HG03571 (cell line): ENCODE results near the gene RHD.
"Not testable (repeated sequence)": the region's sequence is repeated elsewhere in the genome, so short reads cannot be mapped to it uniquely, and the experiment has no call there.

Experiments used
- ATAC-seq: cut with Tn5 transposase; IDR thresholded peaks from one replicate; pipeline ENCODE4 v1.9.1; 2021; ENCODE audit not compliant: unreplicated experiment

The RHD gene

DNA sequence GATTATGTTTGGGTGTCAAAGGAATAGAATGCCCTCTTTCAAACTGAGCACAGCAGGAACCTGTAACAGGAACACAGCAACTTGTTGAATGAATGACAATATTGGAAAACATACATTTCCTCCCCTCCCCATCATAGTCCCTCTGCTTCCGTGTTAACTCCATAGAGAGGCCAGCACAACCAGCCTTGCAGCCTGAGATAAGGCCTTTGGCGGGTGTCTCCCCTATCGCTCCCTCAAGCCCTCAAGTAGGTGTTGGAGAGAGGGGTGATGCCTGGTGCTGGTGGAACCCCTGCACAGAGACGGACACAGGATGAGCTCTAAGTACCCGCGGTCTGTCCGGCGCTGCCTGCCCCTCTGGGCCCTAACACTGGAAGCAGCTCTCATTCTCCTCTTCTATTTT is at the start of gene RHD:
Gene RHD (plus strand): TSS at position 272 of the 400 bp plus-strand sequence. CDS start 39 bp downstream, at position 311.
- not testable (repeated sequence) for ATAC-seq

DNA sequence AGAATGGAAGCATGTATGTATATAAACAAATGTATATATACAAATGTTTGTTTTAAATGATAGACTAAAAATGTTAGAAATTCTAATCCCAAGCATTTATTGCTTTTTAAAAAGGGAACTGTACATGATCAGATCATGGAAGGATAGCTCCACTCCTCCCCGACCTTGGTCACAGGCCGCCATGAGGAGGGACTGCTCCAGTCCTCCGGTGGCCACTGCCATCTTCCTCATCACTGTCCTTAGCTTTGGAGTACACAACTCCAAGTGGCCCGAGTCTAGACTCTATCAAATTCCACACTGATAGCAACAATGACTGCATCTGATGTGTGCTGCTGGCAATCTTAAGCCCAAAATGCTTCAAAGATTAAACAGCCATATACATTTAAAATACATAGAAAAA is 49.7 kb upstream of the RHD start:
- ATAC-seq, result no peak

DNA sequence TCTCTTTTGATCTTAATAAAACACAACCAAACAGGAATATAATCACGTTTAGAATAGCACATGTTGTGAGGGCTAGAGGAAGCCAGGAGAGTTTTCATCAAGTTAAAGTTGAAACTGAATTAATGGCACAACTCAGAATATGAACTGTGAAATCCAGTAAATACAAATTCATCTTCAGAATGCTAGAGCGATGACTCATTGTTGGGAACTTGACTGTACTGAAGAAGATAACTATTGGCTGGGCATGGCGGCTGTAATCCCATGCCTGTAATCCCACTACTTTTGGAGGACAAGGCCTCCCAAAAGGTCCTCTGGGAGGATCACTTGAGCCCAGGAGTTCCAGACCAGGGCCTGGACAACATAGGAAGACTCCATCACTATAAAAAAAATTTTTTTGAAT is 48.8 kb upstream of the RHD start:
- ATAC-seq, result no peak

DNA sequence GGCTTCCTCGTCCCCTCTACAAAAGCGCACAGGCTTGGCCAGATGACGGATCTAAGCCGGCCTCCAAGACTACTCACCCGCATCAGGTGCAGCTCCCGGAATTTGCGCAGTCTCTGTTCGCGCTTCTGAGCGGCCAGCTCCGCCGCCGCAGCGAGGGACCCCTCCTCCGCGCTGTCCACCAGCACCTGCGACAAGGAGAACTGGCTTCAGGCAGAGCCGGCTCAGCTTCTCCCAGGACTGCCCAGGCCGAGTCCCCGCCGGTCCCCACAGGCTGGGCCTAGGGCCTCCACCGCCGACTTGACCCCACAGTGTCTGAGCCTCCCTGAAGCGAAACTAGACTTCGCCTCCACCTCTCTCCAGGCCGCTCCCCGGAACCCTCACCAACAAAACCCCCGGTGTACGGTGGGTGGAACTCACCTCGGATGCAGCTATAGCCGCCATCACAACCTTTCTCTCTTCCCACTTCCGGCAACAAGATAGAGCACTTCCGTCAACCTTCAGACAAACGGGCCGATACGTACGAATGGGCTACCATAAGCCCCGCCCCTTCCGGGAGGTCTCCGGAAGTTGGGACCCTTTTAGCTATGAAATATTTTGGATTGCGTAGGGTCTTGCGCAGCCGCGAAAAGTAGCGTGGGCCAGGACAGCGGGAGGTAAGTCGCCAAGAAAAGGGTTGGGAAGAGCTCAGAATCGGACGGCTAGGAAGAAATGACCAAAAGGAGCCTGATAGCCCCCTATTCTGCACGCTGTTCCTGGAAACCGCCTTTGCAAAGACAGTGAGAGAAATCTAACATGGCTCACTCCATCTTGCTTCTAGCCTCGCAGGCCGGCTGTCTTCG is 40.1 kb upstream of the RHD start, which contains the start of gene SYF2:
Gene SYF2 (minus strand): TSS at position 476 of the 839 bp plus-strand sequence. CDS start 35 bp downstream, at position 441.
- ATAC-seq, result peak; percentile 72

DNA sequence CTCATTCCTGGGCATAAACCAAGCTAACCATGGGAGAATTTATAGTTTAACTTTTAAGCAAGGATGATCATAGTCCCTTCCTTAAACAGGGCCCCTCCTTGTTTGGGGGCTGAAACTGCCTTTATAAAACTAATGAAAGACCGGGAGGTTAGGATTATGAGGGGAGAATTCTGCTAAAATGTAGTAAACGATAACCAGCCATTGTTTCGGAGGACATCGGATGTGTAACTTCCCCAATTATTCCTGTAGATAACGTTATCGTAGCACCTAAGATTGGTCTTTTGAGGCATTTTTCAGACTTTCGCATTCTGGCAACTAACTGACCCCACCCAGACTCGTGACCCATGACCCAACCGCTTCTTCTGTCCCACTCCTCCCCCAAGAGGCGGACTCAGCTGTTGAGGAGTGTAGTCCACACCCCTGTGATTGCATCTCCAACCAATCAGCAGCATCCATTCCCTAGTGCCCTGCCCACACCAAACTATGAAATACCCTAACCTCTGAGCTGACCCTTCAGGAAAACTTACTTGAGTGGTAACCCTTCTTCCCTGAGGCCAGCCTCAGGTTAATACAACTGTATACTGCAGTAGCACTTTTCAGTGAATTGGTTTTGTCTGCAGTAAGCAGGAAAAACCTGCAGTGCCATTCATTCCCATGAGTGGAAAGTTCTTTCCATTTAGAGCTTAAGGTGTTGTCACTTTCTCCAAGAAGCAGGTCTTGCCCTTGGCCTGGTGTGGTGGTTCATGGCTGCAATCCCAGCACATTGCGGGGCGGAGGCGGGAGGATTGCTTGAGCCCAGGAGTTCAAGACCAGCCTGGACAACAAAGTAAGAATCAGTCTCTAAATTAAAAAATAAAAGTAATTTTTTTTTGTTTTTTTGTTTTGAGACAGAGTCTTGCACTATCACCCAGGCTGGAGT is 39.2 kb upstream of the RHD start:
- peak; percentile 50 for ATAC-seq

DNA sequence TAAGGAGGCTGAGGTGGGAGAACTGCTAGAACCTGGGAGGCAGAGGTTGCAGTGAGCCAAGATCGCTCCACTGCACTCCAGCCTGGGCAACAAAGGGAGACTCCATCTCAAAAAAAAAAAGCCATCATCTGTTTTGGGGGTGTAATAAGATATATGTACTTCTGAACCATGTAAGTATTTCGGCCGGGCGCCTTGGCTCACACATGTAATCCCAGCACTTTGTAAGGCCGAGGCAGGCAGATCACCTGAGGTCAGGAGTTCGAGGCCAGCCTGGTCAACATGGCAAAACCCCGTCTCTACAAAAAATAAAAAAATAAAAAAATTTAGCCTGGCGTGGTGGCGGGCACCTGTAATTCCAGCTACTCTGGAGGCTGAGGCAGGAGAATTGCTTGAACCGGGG is 36.9 kb upstream of the RHD start:
- not testable (repeated sequence) for ATAC-seq

DNA sequence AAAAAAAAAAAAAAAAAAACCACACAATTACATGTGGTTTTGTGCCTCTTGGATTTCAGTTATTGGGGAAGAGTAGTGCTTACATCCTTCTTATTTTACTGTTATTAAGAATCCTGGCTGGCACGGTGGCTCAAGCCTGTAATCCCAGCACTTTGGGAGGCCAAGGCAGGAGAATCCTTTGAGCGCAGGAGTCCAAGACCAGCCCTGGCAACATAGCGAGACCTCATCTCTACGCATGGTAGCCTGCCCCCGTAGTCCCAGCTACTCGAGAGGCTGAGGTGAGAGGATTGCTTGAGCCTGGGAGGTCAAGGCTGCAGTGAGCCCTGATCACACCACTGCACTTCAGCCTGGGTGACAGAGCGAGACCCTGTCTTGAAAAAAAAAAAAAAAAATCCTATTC is 36.0 kb upstream of the RHD start:
- ATAC-seq, result not testable (repeated sequence)

DNA sequence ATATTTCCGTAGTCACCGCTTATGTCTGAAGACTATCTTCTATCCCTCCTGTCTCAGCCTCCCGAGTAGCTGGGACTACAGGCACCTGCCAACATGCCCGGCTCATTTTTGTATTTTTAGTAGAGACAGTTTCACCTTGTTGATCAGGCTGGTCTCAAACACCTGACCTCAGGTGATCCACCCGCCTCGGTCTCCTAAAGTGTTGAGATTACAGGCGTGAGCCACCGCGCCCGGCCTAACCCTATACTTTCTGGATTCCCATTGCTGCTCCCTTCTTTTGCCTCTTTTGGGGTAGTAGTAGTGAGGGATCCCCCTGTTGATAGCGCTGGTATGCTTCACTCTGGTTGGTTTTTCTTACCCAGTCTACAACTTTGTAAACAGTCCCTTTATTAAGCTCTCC is 34.3 kb upstream of the RHD start:
- ATAC-seq, result no peak

DNA sequence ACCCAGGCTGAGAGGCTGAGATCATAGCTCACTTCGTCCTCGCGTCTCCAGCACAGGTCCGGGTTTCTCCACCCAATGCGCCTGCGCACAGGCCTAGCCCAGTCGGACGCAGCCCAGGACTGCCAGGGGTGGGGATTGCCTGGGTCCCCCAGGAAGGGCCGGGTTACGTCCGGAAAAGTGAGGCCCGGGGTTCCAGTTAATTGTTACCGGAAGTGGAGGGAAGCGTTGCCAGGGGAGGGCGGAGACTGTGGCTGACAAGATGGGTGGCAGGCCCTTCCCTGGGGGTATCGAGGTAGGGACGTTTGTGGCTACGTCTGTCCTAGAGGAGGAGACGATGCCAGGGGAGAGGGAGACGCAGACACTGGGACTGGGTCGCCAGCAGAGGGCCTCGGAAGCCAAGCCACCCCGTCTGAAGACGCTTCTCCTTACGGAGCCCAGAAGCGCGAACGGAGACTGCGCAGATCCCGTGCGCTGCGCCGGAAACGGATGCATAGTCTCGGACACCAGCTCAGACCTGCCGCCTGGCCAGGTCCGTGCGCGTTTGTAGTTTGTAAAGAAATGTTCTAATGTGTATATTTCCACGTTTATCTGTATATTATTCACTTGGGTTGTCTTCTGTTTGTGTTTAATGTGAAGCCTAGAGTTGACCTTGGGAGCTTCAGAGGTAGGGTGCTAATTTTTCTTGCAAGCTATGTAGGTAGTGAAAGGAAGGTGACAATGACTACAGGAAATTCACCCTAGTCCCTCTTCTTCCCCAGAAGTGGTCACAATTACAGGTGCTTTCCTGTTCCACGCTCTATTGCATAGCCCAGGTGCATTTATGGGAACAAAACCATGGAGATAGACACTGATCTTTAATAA is 32.4 kb upstream of the RHD start:
- ATAC-seq, result peak; percentile 56

DNA sequence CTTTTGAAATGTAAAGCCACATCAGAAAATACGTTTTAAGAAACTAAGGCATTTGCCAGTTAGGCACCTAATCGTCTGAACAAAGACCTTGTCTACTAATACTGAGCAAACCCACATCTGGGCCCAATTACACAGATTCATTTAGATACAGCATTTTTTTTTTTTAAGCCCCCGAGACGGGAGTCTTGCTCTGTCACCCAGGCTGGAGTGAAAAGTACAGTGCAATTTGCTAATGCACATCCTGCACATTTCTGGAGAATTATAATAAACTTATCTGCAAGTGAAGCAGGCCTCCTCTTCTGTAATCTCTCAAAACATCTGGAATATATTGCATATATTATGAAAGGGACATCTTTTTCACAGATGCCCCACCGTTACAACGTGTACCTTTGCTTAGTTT is 28.4 kb upstream of the RHD start:
- no peak for ATAC-seq

DNA sequence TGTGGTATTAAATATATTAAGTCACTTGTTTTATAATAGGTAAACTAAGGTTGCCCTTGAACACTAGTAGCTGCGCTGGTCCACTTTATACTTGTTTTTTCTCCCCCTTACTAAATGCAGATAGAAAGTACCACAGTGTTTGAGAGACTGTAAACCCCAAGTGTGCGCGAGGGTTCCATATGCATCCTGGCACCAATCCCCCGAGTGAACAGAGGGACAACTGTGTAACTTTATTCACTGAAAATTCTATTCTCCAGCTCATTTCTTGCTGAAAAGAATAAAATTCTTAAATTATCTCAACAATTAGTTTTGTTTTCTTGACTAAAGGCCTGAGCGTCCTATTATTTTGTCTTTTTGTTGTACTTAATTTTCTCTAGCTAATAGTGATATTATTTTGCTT is 26.9 kb upstream of the RHD start:
- ATAC-seq, result no peak

DNA sequence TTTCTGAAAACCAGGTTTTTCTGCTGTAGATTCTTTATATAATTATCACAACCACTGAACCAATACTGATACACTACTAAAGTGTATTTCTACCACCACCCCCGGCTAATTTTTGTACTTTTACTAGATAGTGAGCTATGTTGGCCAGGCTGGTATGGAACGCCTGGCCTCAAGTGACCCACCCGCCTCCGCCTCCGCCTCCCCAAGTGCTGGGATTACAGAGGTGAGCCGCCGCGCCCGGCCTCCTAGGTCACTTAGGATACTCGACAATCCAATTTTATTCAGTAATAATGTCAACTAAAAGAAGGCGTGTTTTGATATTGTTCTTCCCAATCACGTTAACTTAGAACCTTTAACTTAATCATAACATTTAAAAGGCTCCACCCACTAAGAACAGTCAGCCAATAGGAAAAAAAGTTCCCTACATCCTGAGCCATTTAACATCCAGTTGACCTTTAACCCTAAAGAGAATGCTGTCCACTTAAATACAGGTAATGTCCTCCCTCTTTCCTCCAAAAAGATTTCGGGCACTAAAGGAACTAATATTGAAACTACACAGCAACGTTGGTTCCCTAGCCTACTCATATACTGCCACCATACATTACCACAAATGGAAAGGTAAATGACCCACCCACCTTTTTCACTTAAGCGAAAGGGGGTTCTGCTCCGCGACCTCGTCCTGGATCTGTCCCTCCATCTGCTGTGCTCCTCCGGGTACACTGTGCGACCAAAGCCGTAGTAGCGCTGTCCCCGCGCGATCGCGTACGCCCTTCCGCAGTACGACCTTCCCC is 26.3 kb upstream of the RHD start:
- ATAC-seq, result no peak

DNA sequence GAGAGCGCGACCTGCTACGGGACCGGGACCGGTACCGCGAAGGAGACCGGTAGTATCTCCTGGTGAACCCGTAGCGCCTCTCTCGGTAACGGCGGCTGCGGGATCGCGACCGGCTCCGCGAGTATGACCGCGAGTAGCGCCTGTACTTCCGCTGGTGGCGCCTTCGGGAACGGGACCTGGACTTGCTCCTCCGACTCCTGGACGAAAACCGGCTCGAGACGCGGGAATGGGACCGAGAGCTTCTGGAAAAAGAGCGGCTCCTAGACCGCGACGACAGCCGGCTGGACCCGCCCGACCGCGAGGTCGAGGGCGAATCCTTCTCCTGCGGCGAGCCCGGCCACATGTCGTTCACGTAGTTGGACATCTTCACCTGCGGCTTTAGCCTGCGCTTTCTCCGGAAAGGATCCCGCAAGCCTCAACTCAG is 25.7 kb upstream of the RHD start:
- ATAC-seq, result no peak

DNA sequence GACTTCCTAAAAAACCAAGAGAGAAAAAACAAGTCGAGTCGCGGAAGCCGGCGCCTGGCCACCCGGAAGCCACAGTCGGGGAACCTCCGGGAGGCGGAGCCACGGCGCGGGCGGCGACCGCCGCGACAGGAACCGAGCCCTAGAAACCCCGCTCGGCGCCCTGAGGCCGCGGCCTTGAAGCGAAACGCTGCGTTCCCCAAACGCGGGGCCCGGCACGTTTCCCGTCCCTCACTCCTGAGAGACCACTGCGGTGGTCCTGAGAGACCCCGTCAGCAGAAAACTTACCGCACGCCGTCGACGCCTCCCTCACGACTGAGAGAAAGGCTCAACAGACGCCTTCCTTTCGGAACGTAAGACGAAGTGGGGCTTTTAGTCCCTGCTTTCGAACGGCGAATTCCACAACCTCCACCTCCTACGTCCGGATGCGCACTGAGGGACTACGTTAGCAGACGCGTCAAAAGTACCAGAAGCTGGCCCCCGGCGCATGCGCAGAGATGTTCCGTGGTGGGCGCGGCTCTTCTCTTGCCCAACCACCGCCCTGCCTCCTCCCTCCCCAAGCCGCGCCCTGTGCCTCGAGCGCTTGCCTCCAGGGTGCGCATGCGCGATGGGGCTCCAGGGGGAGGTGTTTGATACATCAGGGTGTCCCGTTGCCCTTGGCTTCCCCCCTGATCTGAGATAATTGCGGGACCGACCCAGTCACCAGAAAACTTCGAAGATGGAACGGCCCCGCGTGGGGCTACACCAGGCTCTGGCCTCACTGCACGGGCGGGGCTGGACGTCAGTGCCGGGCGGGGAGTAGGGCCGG is 25.1 kb upstream of the RHD start, which contains the start of gene RSRP1:
Gene RSRP1 (minus strand): TSS at position 431 of the 805 bp plus-strand sequence. CDS start 491 bp downstream, outside the sequence.
- ATAC-seq, result peak; percentile 68

DNA sequence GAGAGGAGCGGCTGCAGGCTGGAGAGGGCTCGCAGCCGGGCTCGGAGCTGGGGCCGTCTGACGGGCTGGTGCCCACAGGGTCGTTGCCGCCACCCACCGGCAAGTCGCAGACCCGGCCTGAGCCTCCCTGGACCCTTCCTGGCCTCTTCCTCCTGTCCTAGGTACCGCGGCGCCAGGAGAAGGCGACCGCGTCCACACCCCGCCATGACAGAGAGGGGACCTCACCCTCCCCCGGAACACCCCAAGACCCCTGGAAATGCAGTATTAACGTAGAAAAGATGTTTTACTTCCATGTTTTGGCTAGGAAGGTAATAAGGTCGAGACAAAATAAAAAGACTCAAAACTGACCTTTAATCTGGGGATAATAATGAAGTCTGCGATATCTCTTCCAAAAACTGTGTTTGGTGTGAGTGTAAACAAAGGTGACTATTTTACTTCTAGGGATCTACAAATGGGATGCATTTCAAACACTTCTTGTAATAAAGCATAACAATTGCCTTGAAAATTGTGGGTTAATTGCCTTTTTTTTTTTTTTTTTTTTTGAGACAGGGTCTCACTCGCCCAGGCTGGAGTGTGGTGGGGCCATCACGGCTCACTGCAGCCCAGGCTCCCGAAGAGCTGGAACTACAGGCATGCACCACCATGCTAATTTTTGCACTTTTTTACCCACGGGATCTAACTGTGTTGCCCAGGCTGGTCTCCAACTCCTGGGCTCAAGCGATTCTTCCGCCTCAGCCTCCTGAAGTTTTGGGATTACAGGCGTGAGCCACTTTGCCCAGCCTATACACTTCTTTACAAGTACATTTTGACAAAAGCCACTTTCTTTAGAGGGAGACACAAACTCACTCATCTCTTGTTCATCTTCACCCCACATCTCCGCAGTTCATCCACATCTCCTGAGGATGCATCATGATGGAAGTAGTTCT is 24.2 kb upstream of the RHD start:
- no peak for ATAC-seq

DNA sequence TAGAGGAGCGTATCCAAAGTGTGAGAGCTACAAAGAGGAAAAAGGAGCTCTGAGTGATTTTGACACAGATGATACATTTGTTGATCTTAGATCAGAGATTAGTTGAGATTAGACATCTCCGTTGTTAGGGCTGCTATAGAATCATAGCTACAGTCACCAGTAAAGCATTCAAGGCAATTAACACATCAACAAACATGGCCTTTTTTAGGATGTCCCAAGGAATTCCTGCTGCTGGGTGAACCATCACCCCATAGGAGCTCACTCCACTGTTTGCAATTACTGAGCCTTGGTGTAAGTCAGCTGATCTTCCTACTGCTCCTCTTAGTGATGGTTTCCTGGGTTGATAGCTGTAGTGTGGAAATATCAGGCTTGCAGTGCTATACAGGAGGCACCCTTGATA is 18.4 kb upstream of the RHD start:
- ATAC-seq, result no peak

DNA sequence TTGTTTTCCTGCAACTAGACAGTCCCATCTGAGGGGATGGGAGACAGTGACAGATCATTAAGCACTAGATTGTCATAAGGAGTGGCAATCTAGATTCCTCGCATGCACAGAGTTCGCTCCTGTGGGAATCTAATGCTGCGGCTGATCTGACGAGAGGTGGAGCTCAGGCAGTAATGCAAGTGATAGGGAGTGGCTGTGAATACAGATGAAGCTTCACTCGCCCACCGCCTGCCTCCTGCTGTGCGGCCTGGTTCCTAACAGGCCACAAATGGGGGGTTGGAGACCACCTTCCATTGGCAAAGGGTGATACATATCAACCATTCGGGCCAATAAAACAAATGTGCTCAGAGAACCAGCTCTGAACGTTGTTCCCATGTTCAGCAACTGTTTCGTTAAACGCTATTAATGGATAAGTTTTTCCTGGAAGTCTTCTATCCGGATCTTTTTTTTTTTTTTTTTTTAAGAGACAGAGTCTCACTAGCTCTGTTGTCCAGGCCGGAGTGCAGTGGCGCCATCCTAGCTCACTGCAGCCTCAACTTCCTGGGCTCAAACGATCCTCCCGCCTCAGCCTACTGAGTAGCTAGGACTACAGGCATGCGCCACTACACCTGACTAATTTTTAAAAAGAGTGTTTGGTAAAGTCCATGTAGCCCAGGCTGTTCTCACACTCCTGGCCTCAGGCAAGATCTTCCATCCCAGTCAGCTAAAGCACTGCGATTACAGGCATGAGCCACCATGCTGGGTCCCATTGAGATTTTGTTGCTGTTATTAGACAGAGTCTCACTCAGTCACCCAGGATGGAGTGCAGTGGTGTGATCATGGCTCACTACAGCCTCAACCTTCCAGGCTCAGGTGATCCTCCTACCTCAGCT is 16.4 kb upstream of the RHD start:
- ATAC-seq, result no peak
